Neuronal stem cell (in vitro differentiated cells): ENCODE data around the gene TMEM164.

Source experiments
- DNase-seq: peaks from one replicate; pipeline ENCODE4 v3.0.0-alpha.2; 2013; ENCODE audit warnings: low spot score
- H2AFZ ChIP-seq: one replicate; pipeline ENCODE4 v1.6.1; 2013; ENCODE audit warnings: mild to moderate bottlenecking, low read length, inconsistent platforms
- H2AK5ac ChIP-seq: 2 replicates; pipeline ENCODE4 v1.6.1; 2013; ENCODE audit warnings: low read depth, mild to moderate bottlenecking, inconsistent platforms, low read length, moderate library complexity, mixed read lengths
- H2BK120ac ChIP-seq: 2 replicates; pipeline ENCODE4 v1.6.1; 2013; ENCODE audit warnings: low read depth, mild to moderate bottlenecking, inconsistent platforms, low read length, moderate library complexity, mixed read lengths
- H2BK12ac ChIP-seq: one replicate; pipeline ENCODE4 v1.6.1; 2013; ENCODE audit warnings: low read length, inconsistent platforms
- H2BK15ac ChIP-seq: 2 replicates; pipeline ENCODE4 v1.6.1; 2013; ENCODE audit warnings: mild to moderate bottlenecking, low read length, inconsistent platforms, mixed read lengths
- H2BK5ac ChIP-seq: one replicate; pipeline ENCODE4 v1.6.1; 2013; ENCODE audit warnings: inconsistent platforms, mild to moderate bottlenecking, low read length, moderate library complexity
- H3K14ac ChIP-seq: one replicate; pipeline ENCODE4 v1.6.1; 2013; ENCODE audit warnings: low read length, inconsistent platforms
- H3K18ac ChIP-seq: 2 replicates; pipeline ENCODE4 v1.6.1; 2013; ENCODE audit warnings: low read length, inconsistent platforms
- H3K23ac ChIP-seq: 2 replicates; pipeline ENCODE4 v1.6.1; 2013; ENCODE audit warnings: low read depth, mild to moderate bottlenecking, mixed read lengths, low read length, inconsistent platforms; ENCODE audit not compliant: poor library complexity
- H3K27ac ChIP-seq: replicated peaks from 3 replicates; pipeline ENCODE4 v1.5.1; 2013; ENCODE audit warnings: low read length, inconsistent platforms
- H3K27me3 ChIP-seq, 3 experiments: 2 replicates each; pipeline ENCODE4 v1.6.1; 2013; ENCODE audit warnings: low read length in 3 of 3, mild to moderate bottlenecking in 2 of 3, inconsistent platforms in 1 of 3, low read depth in 1 of 3, mixed read lengths in 1 of 3, moderate library complexity in 1 of 3; ENCODE audit not compliant: control insufficient read depth in 3 of 3, insufficient read depth in 3 of 3
- H3K36me3 ChIP-seq, 2 donors: replicated peaks in 1 of 2; 2 replicates each; pipeline ENCODE4 v1.6.1; 2013; ENCODE audit warnings: low read length in 2 of 2; ENCODE audit not compliant: control insufficient read depth in 2 of 2, insufficient read depth in 2 of 2
- H3K4ac ChIP-seq: 2 replicates; pipeline ENCODE4 v1.6.1; 2013; ENCODE audit warnings: inconsistent platforms, mild to moderate bottlenecking, low read length, moderate library complexity
- H3K4me1 ChIP-seq, 2 donors: 1 replicate in 1 of 2; 2 replicates in 1 of 2; pipeline ENCODE4 v1.6.1; 2013; ENCODE audit warnings: low read length in 2 of 2, low read depth in 1 of 2; ENCODE audit not compliant: control insufficient read depth in 2 of 2, insufficient read depth in 1 of 2
- H3K4me2 ChIP-seq: one replicate; pipeline ENCODE4 v1.6.1; 2013; ENCODE audit warnings: mild to moderate bottlenecking, low read length, inconsistent platforms; ENCODE audit not compliant: insufficient read depth, poor library complexity, severe bottlenecking
- H3K4me3 ChIP-seq, 2 donors: 2 replicates each; pipeline ENCODE4 v1.5.1; 2013; ENCODE audit warnings: low read length in 2 of 2, mild to moderate bottlenecking in 2 of 2, inconsistent platforms in 1 of 2, moderate library complexity in 1 of 2
- H3K79me1 ChIP-seq: one replicate; pipeline ENCODE4 v1.6.1; 2013; ENCODE audit warnings: low read depth, mild to moderate bottlenecking, inconsistent platforms, low read length, moderate library complexity
- H3K9ac ChIP-seq: one replicate; pipeline ENCODE4 v1.6.1; 2013; ENCODE audit warnings: mild to moderate bottlenecking, low read depth, low read length, inconsistent platforms; ENCODE audit not compliant: poor library complexity
- H3K9me3 ChIP-seq, 2 donors: replicated peaks in 1 of 2; 2 replicates each; pipeline versions ENCODE3 to v1.6.1; 2013; ENCODE audit warnings: low read length in 2 of 2, mild to moderate bottlenecking in 2 of 2, inconsistent platforms in 1 of 2, low read depth in 1 of 2, mixed read lengths in 1 of 2, moderate library complexity in 1 of 2; ENCODE audit not compliant: control insufficient read depth in 2 of 2, insufficient read depth in 1 of 2
- H4K8ac ChIP-seq: one replicate; pipeline ENCODE4 v1.6.1; 2013; ENCODE audit warnings: low read depth, mild to moderate bottlenecking, inconsistent platforms, low read length, moderate library complexity
- H4K91ac ChIP-seq: one replicate; pipeline ENCODE4 v1.6.1; 2013; ENCODE audit warnings: low read length, low read depth, mild to moderate bottlenecking, inconsistent platforms; ENCODE audit not compliant: poor library complexity
- WGBS, 2 donors: extraction: QIAGEN DNeasy Blood & Tissue Kit; methylation state at CpG; one replicate each; pipeline ENCODE4 v1.1.7; 2013; ENCODE audit warnings: missing lambda C conversion rate in 2 of 2, mixed read lengths in 1 of 2; ENCODE audit not compliant: insufficient read length in 2 of 2, insufficient replicate concordance in 1 of 2; ENCODE audit errors: extremely low coverage in 2 of 2; 5-methylcytosine and 5-hydroxymethylcytosine counted together

TMEM164 gene

GRCh38 chrX:109959356-109959871 is 43.5 kb upstream of the TMEM164 start:
- H2BK15ac ChIP-seq, result no peak overlapping the region
- no peak overlapping the region for H3K4me2 ChIP-seq
- no peak overlapping the region for H3K18ac ChIP-seq
- H3K14ac ChIP-seq, result no peak overlapping the region
- H3K23ac ChIP-seq, result no peak overlapping the region
- no peak for DNase-seq
- no peak overlapping the region for H3K4ac ChIP-seq
- no peak overlapping the region for H3K4me3 ChIP-seq
- no peaks in the 10 kb centered on the region for H3K36me3 ChIP-seq
- H3K4me1 ChIP-seq, result no peaks in the 10 kb centered on the region
- no peak overlapping the region for H3K9ac ChIP-seq
- H2AFZ ChIP-seq, result no peak overlapping the region
- H4K8ac ChIP-seq, result no peak overlapping the region
- H3K27ac ChIP-seq, result no peak overlapping the region
- H2BK5ac ChIP-seq, result no peak overlapping the region
- no peak overlapping the region for H2AK5ac ChIP-seq
- no peaks in the 10 kb centered on the region for H3K79me1 ChIP-seq
- no peak overlapping the region for H4K91ac ChIP-seq
- H2BK12ac ChIP-seq, result no peak overlapping the region
- no peaks in the 10 kb centered on the region for H3K9me3 ChIP-seq
- peaks cover 0 to 18% (median 0%) of the 10 kb centered on the region in 3 experiments for H3K27me3 ChIP-seq
- H2BK120ac ChIP-seq, result no peak overlapping the region

- no CpG with 5 or more reads among the region's 2 CpGs for WGBS, 2 donors
- no peaks in the 10 kb centered on the region for H3K4me1 ChIP-seq
- no peak overlapping the region for H3K23ac ChIP-seq
- no peak overlapping the region for H2BK5ac ChIP-seq
- H3K18ac ChIP-seq, result no peak overlapping the region
- no peaks in the 10 kb centered on the region for H3K36me3 ChIP-seq
- H2BK15ac ChIP-seq, result no peak overlapping the region
- peaks cover 0 to 10% (median 0%) of the 10 kb centered on the region in 3 experiments for H3K27me3 ChIP-seq
- H2AFZ ChIP-seq, result no peak overlapping the region
- no peak overlapping the region for H4K8ac ChIP-seq
- H3K4ac ChIP-seq, result no peak overlapping the region
- no peaks in the 10 kb centered on the region for H3K9me3 ChIP-seq
- H2AK5ac ChIP-seq, result no peak overlapping the region
- no peak overlapping the region for H3K27ac ChIP-seq
- H4K91ac ChIP-seq, result no peak overlapping the region
- H2BK120ac ChIP-seq, result no peak overlapping the region
- no peak overlapping the region for H3K14ac ChIP-seq
- H3K4me2 ChIP-seq, result no peak overlapping the region
- H2BK12ac ChIP-seq, result no peak overlapping the region
- DNase-seq, result no peak
- H3K79me1 ChIP-seq, result no peaks in the 10 kb centered on the region
- H3K4me3 ChIP-seq, result no peak overlapping the region
- no peak overlapping the region for H3K9ac ChIP-seq
These were observed 38.5 kb upstream of the TMEM164 start for GRCh38 chrX:109964390-109964789.

GRCh38 chrX:109966246-109966645 is 36.7 kb upstream of the TMEM164 start:
- Histone ChIP-seq H3K4me1 (no peaks in the 10 kb centered on the region), H4K8ac (no peak overlapping the region), H3K23ac (no peak overlapping the region), H2AFZ (no peak overlapping the region), H3K4ac (no peak overlapping the region), H3K4me3 (no peak overlapping the region), H2BK120ac (no peak overlapping the region), H3K27ac (no peak overlapping the region), H2BK5ac (no peak overlapping the region), H2BK15ac (no peak overlapping the region), H3K14ac (no peak overlapping the region), H3K9ac (no peak overlapping the region), H2BK12ac (no peak overlapping the region), H3K36me3 (no peaks in the 10 kb centered on the region), H2AK5ac (no peak overlapping the region), H3K18ac (no peak overlapping the region), H4K91ac (no peak overlapping the region), H3K27me3 (peaks cover 0 to 10% (median 0%) of the 10 kb centered on the region in 3 experiments), H3K9me3 (no peaks in the 10 kb centered on the region), H3K4me2 (no peak overlapping the region), H3K79me1 (no peaks in the 10 kb centered on the region)
- no CpG with 5 or more reads among the region's 1 CpG for WGBS, 2 donors
- DNase-seq, result no peak

- Histone ChIP-seq H3K18ac (no peak overlapping the region), H2BK15ac (no peak overlapping the region), H2BK12ac (no peak overlapping the region), H3K4me1 (no peaks in the 10 kb centered on the region), H2AK5ac (no peak overlapping the region), H2BK5ac (no peak overlapping the region), H4K91ac (no peak overlapping the region), H3K4me2 (no peak overlapping the region), H3K9me3 (no peaks in the 10 kb centered on the region), H3K27ac (no peak overlapping the region), H3K27me3 (peaks cover 0 to 10% (median 0%) of the 10 kb centered on the region in 3 experiments), H3K79me1 (no peaks in the 10 kb centered on the region), H2AFZ (no peak overlapping the region), H3K23ac (no peak overlapping the region), H2BK120ac (no peak overlapping the region), H3K14ac (no peak overlapping the region), H3K9ac (no peak overlapping the region), H3K4me3 (no peak overlapping the region), H3K4ac (no peak overlapping the region), H4K8ac (no peak overlapping the region), H3K36me3 (no peaks in the 10 kb centered on the region)
- DNase-seq, result no peak
- no CpG with 5 or more reads among the region's 3 CpGs for WGBS, 2 donors
These were observed 35.8 kb upstream of the TMEM164 start for GRCh38 chrX:109967156-109967555.
